Progenitor cell of endocrine pancreas (in vitro differentiated cells): ENCODE measurements around the gene PFKFB2. TPM values are rescaled to one million over a fixed set of nuclear protein-coding genes. Genes with fewer than 3 reads are reported as not detected.

Experiments
- DNase-seq: peaks from one replicate; pipeline ENCODE4 v3.0.0; 2021; ENCODE audit warnings: low spot score; ENCODE audit not compliant: unreplicated experiment
- H3K27ac Mint-ChIP-seq: 2 replicates; pipeline ENCODE4 v1.8.0; 2021; ENCODE audit warnings: mild to moderate bottlenecking, moderate library complexity, mixed read lengths
- H3K27me3 Mint-ChIP-seq: 2 replicates; pipeline ENCODE4 v1.8.0; 2021; ENCODE audit warnings: mixed read lengths
- H3K36me3 Mint-ChIP-seq: 2 replicates; pipeline ENCODE4 v1.8.0; 2022; ENCODE audit warnings: mixed read lengths; ENCODE audit not compliant: insufficient read depth
- H3K4me1 Mint-ChIP-seq: 2 replicates; pipeline ENCODE4 v1.8.0; 2021; ENCODE audit warnings: low read depth, mixed read lengths
- H3K4me3 Mint-ChIP-seq: 2 replicates; pipeline ENCODE4 v1.8.0; 2021; ENCODE audit warnings: low read depth, mild to moderate bottlenecking, moderate library complexity, mixed read lengths
- H3K9me3 Mint-ChIP-seq: 2 replicates; pipeline ENCODE4 v1.8.0; 2021; ENCODE audit warnings: low read depth, mixed read lengths
- CTCF ChIP-seq: fragments of 200-600 bp; sonication (generic); IDR thresholded peaks from one replicate; pipeline ENCODE4 v1.5.0; 2021; ENCODE audit warnings: antibody characterized with exemption, mild to moderate bottlenecking; ENCODE audit not compliant: unreplicated experiment
- total RNA-seq: library from RNA; stranded (reverse); gene quantifications from 2 replicates; pipeline ENCODE4 v1.2.1, GENCODE V29; 2021

PFKFB2 gene
- total RNA-seq, 1 donor from 2014 or later, result 9.6 TPM

GRCh38 chr1:207129053-207129452, 76.0 kb downstream of the PFKFB2 start:
- H3K27ac Mint-ChIP-seq, result no peak overlapping the region
- no peaks in the 10 kb centered on the region for H3K4me1 Mint-ChIP-seq
- peaks cover 4% of the 10 kb centered on the region for H3K36me3 Mint-ChIP-seq
- no peak for TF ChIP-seq CTCF
- peaks cover 19% of the 10 kb centered on the region for H3K9me3 Mint-ChIP-seq
- no peak overlapping the region for H3K4me3 Mint-ChIP-seq
- DNase-seq, result no peak
- no peaks in the 10 kb centered on the region for H3K27me3 Mint-ChIP-seq

Other genes starting within 250 kb of the PFKFB2 start
- gene IL20, start 187.7 kb upstream of the PFKFB2 start, total RNA-seq, result not detected in 2 replicates
- not detected in 2 replicates for gene IL24, start 155.8 kb upstream of the PFKFB2 start, total RNA-seq
- gene FCMR, start 131.3 kb upstream of the PFKFB2 start, total RNA-seq, result not detected in 2 replicates
- gene PIGR, start 106.8 kb upstream of the PFKFB2 start, total RNA-seq, result not detected in 2 replicates
- gene FCAMR, start 82.8 kb upstream of the PFKFB2 start, total RNA-seq, result not detected in 2 replicates
- gene C1orf116, start 20.5 kb upstream of the PFKFB2 start, total RNA-seq, result 31.3 and 31.9 TPM in 2 replicates
- gene YOD1, start 2.1 kb upstream of the PFKFB2 start, total RNA-seq, result 8.7 and 8.8 TPM in 2 replicates
- not detected in 2 replicates for gene C4BPB, start 35.6 kb downstream of the PFKFB2 start, total RNA-seq
- gene C4BPA, start 51.0 kb downstream of the PFKFB2 start, total RNA-seq, result not detected in 2 replicates